ENCODE measurements around the gene RILPL1. TPM values are rescaled to one million over a fixed set of nuclear protein-coding genes. Genes with fewer than 3 reads are reported as not detected.
"Not testable (repeated sequence)": the region's sequence is repeated elsewhere in the genome, so short reads cannot be mapped to it uniquely, and the experiment has no call there.

The RILPL1 gene
- total RNA-seq, 3 donors from 2014 or later, result 2.5 to 17.8 (median 3.0) TPM

DNA sequence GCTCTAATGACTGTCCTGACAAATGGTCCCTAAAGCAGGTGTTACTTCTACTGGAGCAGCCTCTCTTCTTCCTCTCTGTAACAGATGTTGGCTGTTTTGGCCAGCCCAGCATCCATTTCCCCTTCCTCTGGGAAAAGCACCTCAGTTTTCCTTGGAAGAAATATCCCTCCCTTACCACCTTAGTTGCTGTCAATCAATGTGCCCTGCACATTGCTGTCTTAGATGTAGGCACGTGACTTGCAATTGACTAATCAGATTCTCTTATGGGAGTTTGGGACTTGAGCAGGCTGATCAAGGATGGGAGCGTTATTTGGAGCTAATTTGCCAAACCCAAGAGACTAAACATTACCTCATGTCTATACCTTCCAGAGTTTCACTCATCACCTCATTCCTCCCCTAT lies 38.9 kb upstream of the RILPL1 start:
- Histone ChIP-seq H3K36me3 (ENCODE audit: low read depth) (no peaks in the 10 kb centered on the region), H3K4me1 (ENCODE audit: low read depth) (no peaks in the 10 kb centered on the region), H3K4me3 (no peak overlapping the region), H3K9me3 (no peaks in the 10 kb centered on the region)
- intact Hi-C loops (cut with DNase I, micrococcal nuclease), result no loop called here
- ATAC-seq (no peak), DNase-seq (no peak)
- TF ChIP-seq, protein P1, sequence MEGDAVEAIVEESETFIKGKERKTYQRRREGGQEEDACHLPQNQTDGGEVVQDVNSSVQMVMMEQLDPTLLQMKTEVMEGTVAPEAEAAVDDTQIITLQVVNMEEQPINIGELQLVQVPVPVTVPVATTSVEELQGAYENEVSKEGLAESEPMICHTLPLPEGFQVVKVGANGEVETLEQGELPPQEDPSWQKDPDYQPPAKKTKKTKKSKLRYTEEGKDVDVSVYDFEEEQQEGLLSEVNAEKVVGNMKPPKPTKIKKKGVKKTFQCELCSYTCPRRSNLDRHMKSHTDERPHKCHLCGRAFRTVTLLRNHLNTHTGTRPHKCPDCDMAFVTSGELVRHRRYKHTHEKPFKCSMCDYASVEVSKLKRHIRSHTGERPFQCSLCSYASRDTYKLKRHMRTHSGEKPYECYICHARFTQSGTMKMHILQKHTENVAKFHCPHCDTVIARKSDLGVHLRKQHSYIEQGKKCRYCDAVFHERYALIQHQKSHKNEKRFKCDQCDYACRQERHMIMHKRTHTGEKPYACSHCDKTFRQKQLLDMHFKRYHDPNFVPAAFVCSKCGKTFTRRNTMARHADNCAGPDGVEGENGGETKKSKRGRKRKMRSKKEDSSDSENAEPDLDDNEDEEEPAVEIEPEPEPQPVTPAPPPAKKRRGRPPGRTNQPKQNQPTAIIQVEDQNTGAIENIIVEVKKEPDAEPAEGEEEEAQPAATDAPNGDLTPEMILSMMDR (IDR thresholded peaks at IDR 0.05), result no peak

DNA sequence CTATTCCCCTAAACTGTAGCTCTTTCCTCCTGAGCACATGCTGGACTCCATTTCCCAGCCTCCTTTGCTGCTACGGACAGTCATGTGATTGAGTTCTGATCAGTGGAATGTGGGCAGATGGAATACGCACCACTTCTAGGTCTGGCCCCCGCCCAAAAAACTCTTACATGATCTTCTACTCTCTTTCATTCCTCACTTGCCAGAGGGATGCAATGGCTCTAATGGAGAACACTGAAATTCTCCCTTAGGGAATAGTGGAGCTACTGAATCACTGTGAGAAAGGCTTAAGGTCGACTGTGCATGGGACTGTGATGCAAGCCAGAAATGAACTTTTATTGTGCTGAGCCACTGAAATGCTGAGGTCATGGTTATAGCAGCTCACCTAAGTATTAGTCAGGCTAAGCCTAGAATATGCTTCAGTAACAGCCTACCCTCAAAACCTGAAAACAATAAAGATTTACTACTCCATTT lies 37.9 kb upstream of the RILPL1 start:
- H3K4me1 ChIP-seq (ENCODE audit: low read depth), result no peaks in the 10 kb centered on the region
- TF ChIP-seq, protein P1 (IDR thresholded peaks at IDR 0.05), result no peak
- intact Hi-C loops (cut with DNase I, micrococcal nuclease), result no loop called here
- ATAC-seq, result peak; percentile 34
- no peaks in the 10 kb centered on the region for H3K36me3 ChIP-seq (ENCODE audit: low read depth)
- no peaks in the 10 kb centered on the region for H3K9me3 ChIP-seq
- peak in 1 of 3 donors; percentile 25 for DNase-seq
- no peak overlapping the region for H3K4me3 ChIP-seq

DNA sequence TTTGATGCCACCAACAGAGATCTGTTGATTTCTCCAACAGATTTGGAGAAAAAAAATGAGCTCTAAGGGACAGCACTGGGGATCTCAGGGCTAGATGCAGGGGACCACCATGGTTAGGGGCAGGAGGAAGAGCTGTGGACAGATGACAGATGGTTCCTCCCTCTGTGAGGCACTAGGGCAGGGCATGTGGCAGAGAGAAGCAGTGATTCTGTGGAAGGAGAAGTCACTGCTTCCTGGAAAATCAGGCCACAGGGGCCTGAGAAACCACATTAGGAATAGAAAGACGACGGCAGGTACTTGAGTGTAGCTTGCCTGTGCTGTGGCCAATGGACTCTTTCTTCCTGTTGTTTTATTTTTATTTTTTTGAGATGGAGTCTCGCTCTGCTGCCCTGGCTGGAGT lies 25.9 kb upstream of the RILPL1 start:
- TF ChIP-seq, protein P1 (IDR thresholded peaks at IDR 0.05), result no peak
- no peaks in the 10 kb centered on the region for H3K9me3 ChIP-seq
- ATAC-seq (no peak), DNase-seq (no peak)
- no peak overlapping the region for H3K4me3 ChIP-seq
- no peaks in the 10 kb centered on the region for H3K4me1 ChIP-seq (ENCODE audit: low read depth)
- H3K36me3 ChIP-seq (ENCODE audit: low read depth), result no peaks in the 10 kb centered on the region
- intact Hi-C loops (cut with DNase I, micrococcal nuclease), result no loop called here

DNA sequence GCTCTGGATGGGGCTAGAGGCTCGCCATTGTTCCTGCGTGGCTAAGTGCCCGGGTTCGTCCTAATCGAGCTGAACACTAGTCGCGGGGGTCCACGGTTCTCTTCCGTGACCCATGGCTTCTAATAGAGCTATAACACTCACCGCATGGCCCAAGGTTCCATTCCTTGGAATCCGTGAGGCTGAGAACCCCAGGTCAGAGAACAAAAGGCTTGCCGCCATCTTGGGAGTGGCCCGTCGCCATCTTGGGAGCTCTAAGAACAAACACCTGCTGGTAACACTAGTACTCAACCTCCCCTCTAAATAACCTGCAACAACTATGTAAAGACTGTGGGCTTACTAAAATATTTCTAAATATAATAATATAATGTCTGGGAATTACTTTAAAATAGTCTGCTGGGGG lies 25.0 kb upstream of the RILPL1 start:
- H3K4me3 ChIP-seq, H3K9me3 ChIP-seq: not testable (repeated sequence)

DNA sequence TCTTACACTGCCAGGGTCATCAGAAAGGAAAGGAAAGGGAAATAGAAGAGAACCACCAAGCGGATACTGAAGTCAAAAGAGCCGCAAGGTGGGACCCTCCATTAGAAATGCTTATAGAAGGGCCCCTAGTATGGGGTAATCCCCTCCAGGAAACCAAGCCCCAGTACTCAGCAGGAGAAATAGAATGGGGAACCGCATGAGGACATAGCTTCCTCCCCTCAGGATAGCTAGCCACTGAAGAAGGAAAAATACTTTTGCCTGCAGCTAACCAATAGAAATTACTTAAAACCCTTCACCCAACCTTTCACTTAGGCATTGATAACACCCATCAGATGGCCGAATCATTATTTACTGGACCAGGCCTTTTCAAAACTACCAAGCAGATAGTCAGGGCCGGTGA lies 21.3 kb upstream of the RILPL1 start:
- H3K4me3 ChIP-seq; H3K9me3 ChIP-seq; H3K4me1 ChIP-seq (ENCODE audit: low read depth); DNase-seq; ATAC-seq; intact Hi-C loops (cut with DNase I, micrococcal nuclease); H3K36me3 ChIP-seq (ENCODE audit: low read depth): not testable (repeated sequence)

More for the DNA sequence above, 25.0 kb upstream of the RILPL1 start:
- H3K36me3 ChIP-seq (ENCODE audit: low read depth); ATAC-seq; DNase-seq; H3K4me1 ChIP-seq (ENCODE audit: low read depth); intact Hi-C loops (cut with DNase I, micrococcal nuclease): not testable (repeated sequence)

DNA sequence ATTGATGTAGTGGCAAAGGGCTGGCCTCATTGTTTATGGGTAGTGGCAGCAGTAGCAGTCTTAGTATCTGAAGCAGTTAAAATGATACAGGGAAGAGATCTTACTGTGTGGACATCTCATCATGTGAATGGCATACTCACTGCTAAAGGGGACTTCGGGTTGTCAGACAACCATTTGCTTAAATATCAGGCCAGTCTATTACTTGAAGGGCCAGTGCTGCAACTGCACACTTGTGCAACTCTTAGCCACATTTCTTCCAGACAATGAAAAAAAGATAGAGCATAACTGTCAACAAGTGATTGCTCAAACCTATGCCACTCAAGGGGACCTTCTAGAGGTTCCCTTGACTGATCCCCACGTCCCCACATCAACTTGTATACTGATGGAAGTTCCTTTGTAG lies 20.6 kb upstream of the RILPL1 start:
- H3K4me1 ChIP-seq (ENCODE audit: low read depth); H3K9me3 ChIP-seq; H3K4me3 ChIP-seq; H3K36me3 ChIP-seq (ENCODE audit: low read depth); intact Hi-C loops (cut with DNase I, micrococcal nuclease); ATAC-seq; DNase-seq: not testable (repeated sequence)

DNA sequence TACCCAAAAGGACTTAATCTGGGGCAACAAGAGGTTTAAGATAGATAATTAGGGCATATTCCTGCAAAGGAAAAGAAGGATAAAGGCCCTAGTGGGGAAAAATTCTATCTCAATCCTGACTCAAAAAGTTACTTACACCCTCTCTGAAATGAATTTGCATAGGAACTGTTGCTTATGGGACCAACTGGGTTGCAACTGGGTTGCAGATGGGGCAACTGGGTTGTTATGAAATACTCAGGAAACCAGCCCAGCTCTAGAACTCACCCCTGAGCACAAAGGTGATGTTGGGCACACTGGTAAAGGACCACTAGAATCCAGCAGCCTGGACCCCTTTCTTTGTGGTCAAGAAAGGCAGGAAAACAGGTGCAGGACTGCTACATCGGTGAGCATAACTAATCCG lies 17.2 kb upstream of the RILPL1 start:
- intact Hi-C loops (cut with DNase I, micrococcal nuclease), result no loop called here
- ATAC-seq (no peak), DNase-seq (no peak)
- Histone ChIP-seq H3K4me3 (no peak overlapping the region), H3K9me3 (no peaks in the 10 kb centered on the region), H3K4me1 (ENCODE audit: low read depth) (no peaks in the 10 kb centered on the region), H3K36me3 (ENCODE audit: low read depth) (no peaks in the 10 kb centered on the region)
- TF ChIP-seq, protein P1 (IDR thresholded peaks at IDR 0.05), result no peak

Measured in mucosa of descending colon (tissue), 3 donors.